ENCODE data around the gene DNAH2.

DNA sequence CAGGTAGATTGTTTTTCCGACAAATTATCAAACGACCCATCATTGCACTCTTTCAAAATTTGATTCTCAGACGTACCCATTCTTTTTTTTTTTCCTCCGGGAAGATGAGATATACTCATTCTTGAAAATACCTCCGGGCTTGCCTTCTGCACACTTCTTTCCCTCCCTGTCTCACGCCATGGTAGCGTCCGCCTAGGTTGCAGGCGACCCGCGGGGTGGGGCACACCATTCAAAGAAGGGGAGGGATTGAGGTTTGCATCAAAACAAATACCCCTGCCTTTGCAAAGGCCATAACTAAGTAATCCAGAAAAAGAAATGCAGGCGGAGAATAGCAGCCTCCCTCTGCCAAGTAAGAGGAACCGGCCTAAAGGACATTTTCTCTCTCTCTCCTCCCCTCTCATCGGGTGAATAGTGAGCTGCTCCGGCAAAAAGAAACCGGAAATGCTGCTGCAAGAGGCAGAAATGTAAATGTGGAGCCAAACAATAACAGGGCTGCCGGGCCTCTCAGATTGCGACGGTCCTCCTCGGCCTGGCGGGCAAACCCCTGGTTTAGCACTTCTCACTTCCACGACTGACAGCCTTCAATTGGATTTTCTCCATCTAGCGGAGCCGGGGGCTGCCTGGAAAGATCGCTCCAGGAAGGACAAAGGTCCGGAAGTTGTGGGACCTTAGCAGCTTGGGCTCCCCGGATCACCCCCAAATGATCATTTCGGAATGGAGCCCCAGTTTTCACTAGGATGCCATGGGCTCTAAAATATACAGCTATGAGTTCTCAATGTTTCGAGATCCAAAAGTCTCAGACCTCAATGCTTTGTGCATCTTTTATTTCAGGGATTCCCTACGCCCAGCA is 31.1 kb upstream of the DNAH2 start:
- TF ChIP-seq, protein P1, sequence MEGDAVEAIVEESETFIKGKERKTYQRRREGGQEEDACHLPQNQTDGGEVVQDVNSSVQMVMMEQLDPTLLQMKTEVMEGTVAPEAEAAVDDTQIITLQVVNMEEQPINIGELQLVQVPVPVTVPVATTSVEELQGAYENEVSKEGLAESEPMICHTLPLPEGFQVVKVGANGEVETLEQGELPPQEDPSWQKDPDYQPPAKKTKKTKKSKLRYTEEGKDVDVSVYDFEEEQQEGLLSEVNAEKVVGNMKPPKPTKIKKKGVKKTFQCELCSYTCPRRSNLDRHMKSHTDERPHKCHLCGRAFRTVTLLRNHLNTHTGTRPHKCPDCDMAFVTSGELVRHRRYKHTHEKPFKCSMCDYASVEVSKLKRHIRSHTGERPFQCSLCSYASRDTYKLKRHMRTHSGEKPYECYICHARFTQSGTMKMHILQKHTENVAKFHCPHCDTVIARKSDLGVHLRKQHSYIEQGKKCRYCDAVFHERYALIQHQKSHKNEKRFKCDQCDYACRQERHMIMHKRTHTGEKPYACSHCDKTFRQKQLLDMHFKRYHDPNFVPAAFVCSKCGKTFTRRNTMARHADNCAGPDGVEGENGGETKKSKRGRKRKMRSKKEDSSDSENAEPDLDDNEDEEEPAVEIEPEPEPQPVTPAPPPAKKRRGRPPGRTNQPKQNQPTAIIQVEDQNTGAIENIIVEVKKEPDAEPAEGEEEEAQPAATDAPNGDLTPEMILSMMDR (conservative IDR thresholded peaks at IDR 0.05 in 1 of 2, IDR thresholded peaks at IDR 0.05 in 1 of 2; ENCODE audit: low read depth in 1 of 2, low read length in 2 of 2) = no peak
- TF ChIP-seq EZH2 (IDR thresholded peaks at IDR 0.05; ENCODE audit: low read length, missing control alignments) = no peak

All from fibroblast of lung (primary cell).